Ureter (tissue), 1 donor: ENCODE measurements around the gene FBXW4. TPM values are rescaled to one million over a fixed set of nuclear protein-coding genes. Genes with fewer than 3 reads are reported as not detected.
A peak's percentile ranks its signal among the peaks of the same experiment; 100 is the strongest.

Source experiments
- DNase-seq: peaks from one replicate; pipeline ENCODE4 v3.0.0-alpha.2; 2020; ENCODE audit warnings: low spot score
- total RNA-seq: library from RNA; stranded (reverse); gene quantifications from one replicate; pipeline ENCODE4 v1.2.4, GENCODE V29; 2023
- donor health status: DM: yes; HTN: yes; CAD: no.

Gene FBXW4, protein sequence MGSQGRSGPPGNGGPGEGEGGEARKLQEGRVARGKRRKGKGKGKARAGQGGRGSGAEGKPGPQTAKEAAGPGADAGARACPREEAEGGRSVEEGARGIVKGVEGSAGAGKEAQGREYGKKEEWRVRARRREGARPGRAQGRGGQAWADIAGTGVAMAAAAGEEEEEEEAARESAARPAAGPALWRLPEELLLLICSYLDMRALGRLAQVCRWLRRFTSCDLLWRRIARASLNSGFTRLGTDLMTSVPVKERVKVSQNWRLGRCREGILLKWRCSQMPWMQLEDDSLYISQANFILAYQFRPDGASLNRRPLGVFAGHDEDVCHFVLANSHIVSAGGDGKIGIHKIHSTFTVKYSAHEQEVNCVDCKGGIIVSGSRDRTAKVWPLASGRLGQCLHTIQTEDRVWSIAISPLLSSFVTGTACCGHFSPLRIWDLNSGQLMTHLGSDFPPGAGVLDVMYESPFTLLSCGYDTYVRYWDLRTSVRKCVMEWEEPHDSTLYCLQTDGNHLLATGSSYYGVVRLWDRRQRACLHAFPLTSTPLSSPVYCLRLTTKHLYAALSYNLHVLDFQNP
- total RNA-seq, result 94.5 TPM

DNA sequence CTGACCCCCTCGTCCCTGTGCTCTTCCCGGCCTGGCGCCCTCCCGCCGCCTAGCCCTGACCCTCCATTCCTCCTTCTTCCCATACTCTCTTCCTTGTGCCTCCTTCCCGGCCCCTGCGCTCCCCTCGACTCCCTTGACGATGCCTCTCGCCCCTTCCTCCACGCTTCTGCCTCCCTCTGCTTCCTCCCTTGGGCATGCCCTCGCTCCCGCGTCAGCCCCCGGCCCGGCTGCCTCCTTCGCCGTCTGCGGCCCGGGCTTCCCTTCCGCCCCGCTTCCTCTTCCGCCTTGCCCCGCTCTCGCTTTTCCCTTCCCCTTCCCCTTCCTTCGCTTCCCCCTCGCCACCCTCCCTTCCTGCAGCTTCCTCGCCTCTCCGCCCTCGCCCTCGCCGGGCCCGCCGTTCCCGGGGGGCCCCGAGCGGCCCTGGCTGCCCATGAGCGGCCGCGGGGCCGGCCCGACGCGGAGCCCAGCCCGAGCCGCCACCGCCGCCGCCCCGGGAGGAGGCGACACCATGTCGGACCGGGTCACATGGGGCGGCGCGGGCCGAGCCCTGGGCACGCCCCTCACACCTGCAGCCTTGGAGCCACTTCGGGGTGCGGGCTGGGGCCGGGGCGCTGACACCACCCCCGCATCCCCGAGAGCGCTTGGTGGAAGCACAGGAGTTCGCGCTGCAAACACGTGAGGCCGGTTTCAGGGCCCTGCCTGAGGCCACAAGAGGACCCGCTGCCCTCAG is at the start of gene FBXW4:
Gene FBXW4, minus strand, starts transcription at position 497 of the 730 bp plus-strand sequence. Its CDS starts 65 bp downstream, at position 432.
- DNase-seq, result peak; percentile 56

DNA sequence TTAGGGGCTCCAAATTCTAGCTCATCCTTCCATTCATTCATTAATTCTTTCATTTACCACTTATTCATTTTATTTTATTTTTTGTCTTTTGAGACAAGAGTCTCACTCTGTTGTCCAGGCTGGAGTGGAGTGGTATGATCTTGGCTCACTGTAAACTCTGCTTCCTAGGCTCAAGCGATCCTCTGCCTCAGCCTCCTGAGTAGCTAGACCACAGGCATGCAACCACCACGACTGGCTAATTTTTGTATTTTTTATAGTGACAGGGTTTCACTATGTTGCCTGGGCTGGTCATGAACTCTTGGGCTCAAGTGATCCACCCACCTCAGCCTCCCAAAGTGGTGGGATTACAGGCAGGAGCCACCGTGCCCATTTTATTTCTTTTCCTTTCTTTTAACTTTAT is 49.3 kb upstream of the FBXW4 start:
- DNase-seq, result no peak

DNA sequence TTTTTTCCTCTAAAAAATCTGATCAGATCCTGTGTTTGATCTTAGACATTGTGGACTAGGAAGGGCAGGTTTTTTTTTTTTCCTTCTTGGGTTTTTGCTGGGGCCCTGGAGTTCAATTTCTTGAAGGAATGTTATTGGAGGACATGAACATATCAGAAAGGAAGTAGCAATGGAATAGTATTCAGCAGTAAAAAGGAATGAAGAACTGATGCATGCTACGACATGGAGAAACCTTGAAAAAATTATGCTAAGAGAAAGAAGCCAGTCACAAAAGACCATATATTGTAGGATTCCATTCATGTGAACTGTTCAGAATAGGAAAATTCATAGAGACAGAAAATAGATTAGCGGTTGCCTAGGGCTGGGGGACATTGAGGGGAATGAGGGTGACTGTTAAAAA is 47.0 kb upstream of the FBXW4 start:
- no peak for DNase-seq

DNA sequence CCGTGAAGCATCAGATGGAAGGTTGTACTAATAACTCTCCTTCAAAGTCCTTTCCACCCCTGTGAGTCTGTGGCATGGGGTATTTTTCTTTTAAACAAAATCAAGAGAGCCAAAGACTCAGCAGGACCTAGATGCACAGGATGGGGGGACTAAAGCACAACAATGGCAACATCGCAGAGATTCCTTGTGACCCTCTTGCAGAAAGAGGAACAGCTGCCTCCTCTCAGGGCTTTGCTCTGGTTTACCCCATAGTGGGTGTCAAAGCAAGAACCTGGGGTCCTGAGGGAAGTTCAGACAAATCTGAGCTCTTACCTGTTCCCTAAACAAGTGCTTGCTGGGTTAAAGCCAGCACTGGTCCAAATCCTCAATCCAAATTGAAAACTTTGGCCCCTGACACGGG is 41.7 kb upstream of the FBXW4 start:
- DNase-seq, result no peak

DNA sequence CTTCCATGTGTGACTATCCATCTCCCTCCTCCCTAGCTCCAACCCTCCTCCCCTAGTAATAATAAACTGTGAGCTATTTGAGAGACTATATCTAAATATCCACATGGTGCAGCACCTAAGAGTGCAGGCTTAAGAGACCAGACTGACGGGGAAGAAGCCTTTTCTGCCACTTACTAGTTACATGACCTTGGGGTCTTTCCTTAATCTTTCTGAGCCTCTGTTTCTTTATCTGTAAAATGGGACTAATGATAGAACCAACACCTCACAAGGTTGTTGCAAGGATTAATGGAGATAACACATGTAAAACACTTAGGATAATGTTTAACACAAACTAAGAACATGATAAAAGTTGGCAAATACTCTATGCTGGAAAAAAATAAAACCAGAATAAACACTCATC is 37.1 kb upstream of the FBXW4 start:
- DNase-seq, result no peak

DNA sequence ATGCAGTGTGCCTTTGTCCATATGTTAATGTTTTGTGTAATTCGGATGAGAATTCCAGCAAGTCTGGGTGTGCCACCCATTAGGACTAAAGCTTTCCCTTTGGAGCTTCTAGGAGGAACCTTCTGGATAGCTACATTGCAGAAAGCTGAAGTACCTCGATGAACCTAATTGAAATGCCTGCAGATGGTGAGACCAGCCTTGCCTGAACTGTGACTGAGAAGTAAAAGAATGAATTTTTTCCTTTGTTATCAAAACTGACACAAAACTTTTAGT is 31.1 kb upstream of the FBXW4 start:
- DNase-seq, result no peak

DNA sequence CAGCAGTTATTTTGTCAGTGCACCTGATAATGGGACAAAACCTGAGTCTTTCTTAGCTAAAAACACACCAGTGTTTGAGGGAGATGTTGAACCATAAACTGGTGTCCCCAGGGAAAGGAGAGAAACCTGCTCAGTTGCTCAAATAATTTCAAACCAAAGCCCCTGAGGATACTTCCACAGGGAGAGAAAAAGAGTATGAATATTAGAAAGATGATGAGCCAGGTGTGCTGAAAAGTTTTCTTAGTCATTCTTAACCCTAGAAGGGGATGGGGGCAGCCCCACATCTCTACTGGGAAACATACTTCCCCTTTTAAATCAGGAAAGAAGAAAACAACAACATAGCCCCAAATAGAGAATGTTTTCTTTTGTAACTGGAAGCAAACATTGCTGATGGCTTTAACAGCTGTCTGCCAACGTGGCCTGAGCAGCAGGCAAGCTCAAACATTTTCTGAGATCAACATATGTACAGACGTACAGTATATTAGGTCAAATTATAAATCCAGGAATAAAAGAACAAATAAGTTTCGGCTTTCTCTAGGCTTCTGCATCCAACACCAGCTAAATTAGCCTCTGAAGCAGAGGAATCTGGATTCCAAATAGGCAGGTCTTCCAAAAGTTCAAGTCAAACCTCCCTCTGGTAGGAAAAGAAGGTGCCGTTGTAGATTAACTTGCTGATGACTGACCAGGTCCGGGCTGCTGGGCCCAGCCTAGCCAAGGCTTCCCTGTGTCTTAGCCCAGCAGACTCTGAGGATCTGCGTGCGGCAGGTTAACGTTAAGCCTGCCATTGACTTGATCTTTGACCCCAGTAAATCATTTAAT is 30.5 kb upstream of the FBXW4 start:
- no peak for DNase-seq

DNA sequence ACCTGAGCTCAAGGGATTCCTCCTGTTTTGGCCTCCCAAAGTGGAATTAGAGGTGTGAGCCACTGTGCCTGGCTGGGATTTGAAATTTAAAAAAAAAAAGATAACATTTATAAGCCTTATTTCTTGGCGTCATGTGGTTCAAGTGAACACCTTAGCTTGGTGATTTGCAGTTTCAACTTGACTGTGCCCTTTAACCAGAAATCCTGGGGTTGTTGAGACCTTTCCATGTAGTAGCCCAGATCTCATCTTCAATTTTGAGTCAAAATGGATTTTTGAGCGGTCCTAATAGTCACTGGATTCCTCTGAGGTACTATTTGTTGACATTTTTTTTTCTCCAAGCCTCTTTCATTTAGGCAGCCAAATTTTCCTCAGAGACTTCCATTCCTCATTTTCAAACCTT is 29.5 kb upstream of the FBXW4 start:
- DNase-seq, result no peak

DNA sequence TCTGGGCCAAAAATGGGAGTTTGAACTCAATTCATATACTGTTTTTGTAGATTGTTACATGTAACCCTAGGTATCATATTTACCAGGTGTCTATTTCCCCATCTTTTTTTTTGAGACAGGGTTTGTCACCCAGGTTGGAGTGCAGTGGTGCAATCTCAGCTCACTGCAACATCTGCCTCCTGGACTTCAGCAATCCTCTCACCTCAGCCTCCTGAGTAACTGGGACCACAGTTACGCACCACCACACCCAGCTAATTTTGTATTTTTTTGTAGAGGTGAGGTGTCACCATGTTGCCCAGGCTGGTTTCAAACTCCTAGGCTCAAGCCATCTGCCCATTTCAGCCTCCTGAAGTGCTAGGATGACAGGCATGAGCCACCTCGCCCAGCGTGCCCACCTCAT is 28.2 kb upstream of the FBXW4 start:
- DNase-seq, result no peak

DNA sequence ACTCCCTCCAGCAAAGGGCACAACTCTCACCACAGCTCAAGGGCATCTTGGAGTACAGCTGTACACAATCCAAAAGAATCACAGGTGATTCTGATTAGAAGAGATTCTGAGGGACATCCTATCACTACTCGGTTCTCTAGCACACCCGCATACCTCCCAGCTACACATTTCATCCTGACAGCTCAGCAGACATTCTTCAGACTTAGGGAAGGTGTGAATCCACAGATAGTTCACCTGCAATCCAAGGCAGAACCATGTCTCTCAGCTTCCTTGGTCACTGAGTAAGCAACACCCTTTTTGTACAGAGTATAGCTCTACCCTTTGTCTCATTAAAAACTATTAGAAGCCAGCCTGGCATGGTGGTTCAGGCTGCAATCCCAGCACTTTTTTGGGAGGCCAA is 26.8 kb upstream of the FBXW4 start:
- no peak for DNase-seq

DNA sequence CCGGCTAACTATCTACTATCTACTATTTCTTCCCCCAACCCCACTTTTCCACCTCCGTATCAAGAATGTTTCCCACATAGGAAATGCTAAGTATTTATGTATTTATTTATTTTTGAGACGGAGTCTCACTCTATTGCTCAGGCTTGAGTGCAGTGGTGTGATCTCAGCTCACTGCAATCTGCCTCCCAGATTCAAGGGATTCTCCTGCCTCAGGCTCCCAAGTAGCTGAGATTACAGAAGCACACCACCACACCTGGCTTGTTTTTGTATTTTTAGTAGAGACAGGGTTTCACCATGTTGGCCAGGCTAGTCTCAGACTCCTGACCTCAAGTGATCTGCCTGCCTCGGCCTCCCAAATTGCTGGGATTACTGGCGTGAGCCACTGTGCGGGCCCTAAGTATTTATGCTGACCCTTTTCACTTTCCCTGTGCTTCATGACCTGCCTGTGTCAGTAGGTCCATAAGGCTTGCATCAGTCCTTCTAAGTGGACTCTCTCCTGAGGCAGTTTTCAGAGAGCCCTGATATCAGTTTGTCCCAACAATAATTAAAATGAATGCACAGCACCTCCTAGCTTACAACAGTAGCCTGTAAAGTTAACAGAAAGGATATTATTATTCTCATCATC is 25.7 kb upstream of the FBXW4 start:
- DNase-seq, result no peak

DNA sequence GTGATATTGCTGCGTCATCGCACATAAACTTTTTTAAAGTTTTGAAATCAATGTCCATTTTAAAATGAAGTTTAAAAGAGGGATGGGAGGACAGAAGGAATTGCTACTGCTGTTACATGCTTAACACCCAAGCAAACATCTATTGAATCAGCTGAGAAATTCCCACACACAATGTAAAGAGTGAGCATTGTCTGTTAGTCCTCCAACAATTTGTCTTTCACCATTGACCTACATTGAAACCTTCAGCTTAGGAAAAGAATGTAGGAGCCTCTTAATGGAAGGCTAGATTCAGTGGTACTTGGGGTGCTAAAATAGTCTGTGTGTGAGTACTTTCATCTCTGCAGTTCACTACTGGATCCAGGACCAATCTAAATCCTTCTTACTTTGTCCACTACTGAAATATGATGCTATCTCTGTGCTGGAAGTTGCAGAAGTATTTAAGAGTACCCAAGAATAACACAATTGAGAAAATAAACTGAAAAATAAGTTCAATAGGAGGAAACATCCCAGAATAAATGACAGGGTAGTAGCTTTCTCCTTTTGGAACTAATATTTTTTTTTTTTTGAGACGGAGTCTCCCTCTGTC is 23.8 kb upstream of the FBXW4 start:
- no peak for DNase-seq

DNA sequence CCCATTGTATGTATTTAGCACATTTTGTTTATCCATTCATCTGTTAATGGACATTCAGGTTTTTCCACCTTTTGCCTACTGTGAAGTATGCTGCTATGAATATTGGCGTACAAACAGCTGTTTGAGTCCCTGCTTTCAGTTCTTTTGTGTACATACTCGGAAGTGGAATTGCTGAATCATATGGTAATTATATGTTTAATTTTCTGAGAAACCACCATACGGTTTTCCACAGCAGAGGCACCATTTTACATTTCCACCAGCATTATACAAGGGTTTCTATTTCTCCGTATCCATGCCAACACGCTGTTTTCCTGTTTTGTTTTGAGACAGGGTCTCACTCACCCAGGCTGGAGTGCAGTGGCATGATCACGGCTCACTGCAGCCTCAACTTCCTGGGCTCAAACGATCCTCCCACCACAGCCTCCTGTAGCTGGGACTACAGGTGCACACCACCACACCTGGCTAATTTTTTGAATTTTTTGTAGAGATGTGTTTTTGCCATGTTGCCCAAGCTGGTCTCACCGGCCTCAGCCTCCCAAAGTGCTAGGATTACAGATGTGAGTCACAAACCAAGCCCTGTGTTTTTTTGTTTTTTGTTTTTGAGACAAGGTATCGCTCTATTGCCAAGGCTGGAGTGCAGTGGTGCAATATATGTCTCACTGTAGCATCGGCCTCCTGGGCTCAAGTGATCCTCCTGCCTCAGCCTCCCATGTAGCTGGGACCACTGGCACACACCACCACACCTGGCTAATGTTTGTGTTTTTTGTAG is 22.1 kb upstream of the FBXW4 start:
- no peak for DNase-seq

DNA sequence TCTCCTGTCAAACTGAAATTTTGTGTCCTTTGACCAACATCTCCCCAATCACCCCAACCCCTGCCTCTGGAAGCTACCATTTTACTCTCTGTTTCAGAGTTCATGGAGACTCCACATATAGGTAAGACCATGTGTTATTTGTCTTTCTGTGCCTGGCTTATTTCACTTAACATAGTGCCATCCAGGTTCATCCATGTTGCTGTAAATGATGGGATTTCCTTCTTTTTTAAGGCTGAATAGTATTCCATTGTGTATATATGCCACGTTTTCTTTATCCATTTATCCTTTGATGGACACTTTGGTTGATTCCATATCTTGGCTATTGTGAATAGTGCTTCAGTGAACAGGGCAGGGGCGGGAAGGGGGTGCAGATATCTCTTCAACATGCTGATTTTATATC is 18.0 kb upstream of the FBXW4 start:
- DNase-seq, result no peak

DNA sequence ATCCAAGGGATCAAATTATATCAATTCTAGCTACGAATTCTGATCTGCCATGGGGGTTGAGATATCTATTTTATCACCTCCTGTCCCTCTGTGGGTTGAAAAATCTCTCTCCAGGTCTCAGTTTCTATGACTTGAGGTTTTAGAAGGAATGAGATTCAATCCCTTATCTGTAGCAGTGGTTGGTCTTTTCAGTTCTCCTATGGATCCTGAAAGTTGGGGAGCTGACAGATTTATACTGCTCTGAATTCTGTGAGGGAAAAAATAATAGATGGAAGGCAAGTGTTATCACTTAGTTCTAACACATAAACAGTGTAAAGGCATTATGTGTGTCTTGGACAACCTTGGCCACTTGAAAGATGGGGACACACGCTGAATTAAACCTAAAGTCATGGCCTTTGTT is 15.8 kb upstream of the FBXW4 start:
- DNase-seq, result no peak

DNA sequence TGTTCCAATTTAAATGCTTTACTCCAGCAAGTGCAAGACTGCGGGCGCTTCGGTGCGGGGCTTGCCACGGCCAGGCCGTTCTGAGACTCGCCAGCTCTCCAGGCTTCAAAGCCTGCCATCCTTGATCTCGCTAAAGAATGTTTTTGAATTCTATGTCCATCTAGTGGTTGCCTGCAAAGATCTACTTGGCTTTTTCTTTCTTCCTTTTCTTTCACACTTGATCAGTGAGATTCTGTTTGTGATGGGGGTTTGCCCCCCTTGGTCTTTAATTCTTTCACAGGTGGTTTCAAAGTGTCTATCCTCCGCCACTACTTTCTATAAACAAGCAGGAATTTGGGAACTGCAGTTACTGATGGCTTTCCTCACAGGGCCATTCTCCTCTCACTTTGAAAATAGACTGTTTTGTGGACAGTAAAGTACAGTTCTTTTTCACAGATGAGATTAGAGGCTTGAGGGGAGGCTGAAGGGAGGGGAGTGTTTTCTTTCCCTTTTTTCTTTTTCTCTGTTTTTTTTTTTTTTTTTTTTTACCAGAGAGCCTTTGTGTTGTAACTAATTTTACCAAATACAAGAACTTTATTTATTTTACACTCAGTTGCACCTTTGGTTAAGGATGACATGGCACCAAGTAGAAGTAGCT is 15.2 kb upstream of the FBXW4 start:
- no peak for DNase-seq

DNA sequence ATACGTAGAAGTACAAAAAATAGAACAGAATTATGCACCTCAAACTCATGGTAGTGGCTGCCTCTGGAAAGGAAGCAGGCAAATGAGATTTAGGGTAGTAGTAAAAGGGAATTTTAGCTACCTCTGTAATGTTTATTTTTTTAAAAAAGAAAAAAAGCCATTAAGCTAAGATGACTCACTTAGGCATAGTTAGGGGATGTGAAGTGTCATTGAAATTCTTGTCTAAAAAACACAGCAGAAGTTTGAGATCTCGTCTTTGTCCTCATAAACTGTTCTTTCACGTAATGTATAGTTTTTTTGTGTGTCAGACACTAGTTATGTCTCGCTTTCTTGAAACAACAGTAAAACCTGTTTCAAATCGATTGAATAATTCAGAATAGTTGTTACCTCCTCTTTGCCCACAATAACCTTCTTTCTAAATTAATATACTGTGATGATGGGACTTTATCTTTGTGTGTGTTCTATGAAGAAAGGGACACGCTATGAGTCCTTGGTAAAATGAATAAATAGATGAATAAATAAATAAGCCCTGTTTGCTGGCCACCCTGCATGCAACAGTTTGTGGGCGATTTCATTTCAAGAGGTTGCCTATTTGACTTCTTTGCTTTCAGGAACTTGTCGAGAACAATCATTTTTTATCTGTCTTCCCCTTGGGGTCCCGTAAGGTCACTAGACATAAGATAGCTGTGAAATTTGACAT is 14.5 kb upstream of the FBXW4 start:
- no peak for DNase-seq

DNA sequence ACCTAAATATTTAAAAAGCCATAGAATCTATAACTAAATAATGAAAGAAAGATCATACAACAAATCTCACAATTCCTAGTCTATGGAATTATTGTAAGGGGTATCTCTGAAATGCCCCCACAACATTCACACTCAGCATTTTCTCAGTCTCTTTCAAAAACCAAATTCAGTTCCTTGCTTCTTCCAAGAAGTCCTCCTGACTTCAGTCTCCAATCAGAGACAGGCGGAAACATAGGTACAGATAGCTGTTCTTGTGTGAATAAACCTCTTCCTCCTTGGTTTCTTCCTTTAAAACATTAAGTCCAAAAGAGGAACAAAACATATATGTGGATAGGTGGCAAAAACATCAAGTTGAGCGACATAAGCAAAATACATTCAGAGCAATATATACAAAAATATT is 13.9 kb upstream of the FBXW4 start:
- DNase-seq, result no peak

DNA sequence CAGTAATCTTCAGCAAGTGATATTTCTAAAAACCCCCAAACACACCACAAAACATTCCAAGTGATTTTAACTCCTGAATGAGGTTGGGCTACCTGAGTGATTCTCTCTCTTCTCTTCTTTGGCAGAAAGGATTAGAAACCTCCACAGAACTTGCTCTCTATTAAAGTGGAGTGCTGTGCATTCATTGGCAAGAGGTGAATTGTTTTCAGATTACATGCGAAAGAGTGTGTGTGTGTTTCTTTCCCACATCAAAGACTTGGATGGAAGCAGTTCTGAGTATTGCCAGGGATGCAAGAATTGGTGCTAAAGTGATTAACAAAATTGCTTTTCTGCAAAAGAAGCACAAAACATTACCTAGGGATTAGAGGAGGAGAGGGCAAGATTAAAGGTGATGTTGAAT is 13.1 kb upstream of the FBXW4 start:
- no peak for DNase-seq

DNA sequence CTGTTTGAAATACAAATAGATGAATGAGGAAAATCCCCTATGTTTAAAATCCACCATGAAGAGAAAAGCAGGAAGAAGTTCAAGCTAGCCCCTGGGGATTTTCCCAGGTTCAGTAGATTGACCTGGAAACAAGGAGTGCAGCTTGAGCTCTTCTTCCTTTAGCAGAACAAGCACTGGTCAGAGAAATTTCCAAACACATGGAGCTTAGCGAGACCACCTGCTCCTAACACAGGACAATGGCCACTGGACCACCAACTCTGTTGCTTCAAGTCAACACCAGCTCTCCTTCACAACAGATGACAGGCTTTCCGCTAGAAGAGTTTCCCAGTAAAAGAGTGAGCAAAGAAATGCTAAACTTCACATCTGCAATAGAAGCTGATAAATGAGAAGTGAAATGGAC is 9.4 kb upstream of the FBXW4 start:
- no peak for DNase-seq
